NCI-H1092 treated with DMSO at 0.1 percent for 48 hours (cell line): Measurements from ENCODE around the gene NAA35.
"Not testable (repeated sequence)": the region's sequence is repeated elsewhere in the genome, so short reads cannot be mapped to it uniquely, and the experiment has no call there.

Experiments
- DNase-seq: peaks from one replicate; lab custom pipeline; 2025; lab: John Stamatoyannopoulos, UW

Gene NAA35

DNA sequence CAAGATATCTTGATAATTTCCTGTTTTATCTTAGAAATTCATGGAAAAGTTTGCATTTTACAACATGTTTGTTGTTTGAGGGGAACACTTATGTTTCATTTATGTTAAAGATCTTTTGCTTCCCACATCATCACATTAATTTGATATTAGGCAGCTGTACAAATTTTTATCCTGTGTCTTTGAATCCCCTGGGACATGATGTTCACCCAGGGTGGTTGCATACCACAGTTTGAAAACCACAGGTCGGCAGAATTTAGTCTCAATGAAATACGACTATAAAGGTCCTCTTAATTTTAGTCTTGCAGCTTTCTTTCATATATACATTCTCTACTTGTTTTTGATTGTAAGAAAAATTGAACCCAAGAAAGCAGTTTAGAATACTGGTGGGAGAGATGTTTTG lies 3.7 kb downstream of the NAA35 start:
- DNase-seq = no peak

DNA sequence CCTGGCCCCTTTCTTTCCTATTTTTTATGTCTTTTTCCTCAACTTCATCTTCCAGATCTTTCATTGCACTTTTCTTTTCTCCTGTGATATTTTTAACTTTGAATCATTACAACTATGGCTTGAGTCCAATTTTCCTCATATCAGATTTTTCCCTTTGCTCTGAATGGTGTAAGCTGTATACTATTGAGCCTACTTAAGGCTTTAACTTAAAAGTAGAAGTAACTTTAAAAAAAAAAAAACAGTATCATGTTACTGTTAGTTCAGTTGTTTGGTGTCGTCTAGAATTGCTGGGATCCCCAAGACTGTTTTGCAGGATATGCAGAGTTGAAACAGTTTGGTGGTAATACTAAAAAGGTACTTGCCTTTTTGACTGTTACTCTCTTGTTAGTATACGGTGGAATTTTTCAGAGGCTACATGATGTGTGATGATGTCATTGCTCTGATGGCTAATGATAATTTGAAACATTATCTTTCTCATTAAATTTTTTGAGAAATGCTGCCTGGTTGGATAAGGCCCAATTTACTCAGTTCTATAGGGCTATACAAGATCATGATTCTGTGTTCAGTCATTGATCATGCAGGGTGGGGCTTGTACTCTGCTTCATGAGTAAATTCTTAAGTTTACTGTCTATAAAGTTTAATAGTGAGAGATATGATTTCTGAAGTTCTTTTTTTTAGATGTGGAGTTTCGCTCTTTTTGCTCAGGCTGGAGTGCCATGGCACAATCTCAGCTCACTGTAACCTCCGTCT lies 8.8 kb downstream of the NAA35 start:
- no peak for DNase-seq

DNA sequence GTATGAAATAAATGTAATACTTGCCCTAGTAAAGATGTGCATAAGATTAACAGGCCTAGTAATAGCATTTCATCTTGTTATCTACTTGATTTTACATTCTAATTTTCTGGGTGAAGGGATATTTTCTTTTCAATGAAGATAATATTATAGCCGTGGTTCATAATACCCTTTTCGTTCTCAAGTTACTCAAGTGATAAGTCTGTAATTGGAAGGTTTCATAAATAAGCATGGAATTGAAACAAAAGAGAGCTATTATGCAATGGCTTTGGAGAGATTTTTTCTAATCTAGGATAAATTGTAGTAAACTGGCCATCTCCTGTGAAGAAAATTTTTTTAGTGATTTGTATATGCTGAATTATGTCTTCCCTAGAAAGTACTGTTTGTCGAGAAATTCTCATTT lies 19.0 kb downstream of the NAA35 start:
- no peak for DNase-seq

DNA sequence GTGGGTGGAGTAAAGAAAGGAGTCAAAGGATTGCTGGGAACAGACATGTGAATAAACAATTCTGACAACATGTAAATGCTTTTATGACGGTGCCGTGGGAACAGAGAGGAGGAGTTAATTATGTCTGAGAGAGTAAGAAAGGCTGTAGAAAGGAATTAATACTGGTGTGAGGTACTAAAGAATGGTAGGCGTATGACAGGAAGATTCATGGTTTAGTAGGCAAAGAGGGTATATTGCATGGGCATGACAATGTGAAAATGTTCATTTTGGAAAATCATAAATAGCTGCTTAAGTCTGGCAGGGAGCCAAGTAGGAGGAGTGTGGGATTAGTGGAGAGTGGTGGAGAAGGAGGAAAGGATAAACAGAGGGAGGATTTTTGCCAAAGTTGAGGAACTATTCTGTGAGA lies 19.7 kb downstream of the NAA35 start:
- DNase-seq = peak; percentile 18

DNA sequence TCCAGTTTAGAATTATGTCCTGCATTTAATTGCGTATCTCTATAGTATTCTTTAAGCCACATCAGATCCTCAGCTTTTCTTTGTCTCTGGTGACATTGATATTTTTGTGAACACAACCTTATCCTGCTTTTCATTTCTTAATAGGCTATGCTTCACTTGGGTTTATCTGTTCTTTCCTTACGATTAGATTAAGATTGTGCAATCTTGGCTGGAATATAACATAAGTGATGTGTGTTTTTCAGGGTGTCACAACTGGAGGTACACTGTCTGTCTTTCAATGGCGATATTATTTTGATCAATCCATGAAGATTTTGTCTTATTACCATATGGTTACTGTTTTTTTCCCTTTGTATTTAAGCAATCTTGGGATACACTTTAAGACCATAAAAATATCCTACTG lies 23.6 kb downstream of the NAA35 start:
- DNase-seq = no peak

DNA sequence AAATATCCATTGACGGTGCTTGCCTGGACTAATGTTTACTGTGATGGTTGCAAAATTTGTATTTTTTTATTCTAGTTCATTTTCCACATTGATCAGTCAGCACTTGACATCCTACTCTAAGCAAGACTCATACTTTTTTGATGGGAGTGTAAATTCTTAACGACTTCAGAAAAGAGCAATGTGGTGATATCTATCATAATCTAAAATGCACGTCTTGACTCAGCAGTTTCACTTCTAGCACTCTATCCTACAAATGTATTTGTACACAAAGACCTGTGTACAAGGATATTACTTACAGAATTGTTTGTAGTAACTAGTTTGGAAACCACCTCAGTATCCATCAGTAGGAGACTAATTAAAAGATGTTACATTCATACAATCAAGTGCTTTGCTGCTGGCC lies 24.0 kb downstream of the NAA35 start:
- no peak for DNase-seq

DNA sequence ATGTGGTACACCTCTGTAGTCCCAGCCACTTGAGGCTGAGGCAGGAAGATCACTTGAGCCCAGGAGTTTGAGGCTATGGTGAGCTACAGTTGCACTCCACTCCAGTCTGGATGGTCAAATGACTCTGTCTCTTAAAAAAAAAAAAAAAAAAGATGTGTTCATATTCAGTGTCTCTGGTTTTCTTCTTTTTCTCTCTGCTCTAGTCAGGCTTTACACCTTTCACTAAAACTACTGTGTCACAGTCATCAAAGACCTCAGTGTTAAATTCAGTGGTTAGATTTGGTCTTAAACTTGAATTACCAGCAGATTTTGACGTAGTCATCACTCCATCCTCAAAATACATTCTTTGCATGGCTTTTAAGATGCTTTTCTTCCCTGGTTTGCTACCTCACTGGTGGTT lies 28.8 kb downstream of the NAA35 start:
- no peak for DNase-seq

DNA sequence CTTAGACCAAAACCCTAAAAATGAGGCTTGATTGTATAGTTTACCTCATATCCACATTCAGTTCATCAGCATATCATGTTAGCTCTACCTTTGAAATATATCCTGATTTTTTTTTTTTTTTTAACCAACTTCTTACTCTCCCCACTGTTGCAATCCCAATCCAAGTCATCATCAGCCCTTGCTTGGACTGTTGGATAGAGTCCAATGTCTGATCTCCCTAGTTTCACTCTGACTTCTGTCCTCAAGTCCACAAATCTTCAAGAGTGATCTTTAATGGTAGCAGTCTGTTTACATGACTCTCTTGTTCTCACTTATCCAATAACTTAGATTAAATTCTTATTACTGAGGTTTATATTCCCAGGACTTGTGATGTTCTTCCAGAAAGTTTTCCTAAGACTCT lies 30.8 kb downstream of the NAA35 start:
- DNase-seq = no peak

DNA sequence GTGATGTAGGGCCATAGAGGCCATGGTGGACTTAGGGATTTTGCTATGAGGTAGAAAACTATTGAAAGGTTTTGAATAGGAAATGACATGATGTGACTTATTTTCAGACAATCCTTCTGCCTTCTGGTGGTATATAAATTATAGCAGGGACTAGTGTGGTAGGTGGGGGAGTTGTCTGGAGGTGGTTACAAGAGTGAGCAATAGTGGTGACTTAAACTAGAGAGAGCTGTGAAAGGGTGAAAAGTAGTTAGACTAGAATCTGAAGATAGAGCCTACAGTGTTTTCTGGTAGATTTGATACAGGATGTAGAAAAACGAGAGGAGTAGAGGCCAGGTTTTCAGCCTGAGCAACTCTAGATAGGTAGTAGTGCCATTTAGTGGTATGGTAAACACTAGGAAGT lies 32.3 kb downstream of the NAA35 start:
- no peak for DNase-seq

DNA sequence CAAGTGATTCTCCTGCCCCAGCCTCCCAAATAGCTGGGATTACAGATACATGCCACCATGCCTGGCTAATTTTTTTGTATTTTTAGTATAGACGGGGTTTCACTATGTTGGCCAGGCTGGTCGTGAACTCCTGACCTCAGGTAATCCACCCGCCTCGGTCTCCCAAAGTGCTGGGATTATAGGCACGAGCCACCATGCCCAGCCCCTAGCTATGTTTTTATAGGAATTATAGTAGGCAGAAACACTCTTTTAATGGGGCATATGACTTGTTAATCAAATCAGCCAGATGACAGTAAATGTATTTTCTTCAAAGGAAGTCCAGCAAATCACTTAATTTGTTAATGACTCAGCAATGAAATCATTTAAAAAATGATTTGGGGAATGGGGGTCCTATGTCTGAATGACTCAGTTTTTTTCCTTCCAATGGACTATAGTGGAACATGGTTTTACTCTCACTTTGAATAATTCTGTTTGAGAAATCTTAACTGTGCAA lies 33.2 kb downstream of the NAA35 start:
- not testable (repeated sequence) for DNase-seq

DNA sequence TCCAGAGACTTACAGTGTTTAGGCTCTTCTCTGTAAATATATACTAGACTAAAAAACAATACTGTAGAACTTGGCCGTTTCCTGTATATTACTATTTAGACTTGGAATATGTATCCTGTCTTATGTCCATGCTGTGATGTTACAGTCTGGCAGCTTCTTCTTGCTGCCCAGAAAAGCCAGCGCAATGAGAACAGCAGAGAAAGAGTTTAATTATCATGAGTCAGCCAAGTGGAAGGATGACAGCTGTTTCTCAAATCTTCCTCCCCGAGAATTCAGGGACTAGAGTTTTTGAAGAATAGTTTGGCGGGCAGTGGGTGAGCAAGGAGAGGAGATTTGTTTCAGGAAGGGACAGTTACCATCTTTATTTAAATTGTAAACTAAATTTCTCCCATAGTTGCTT lies 37.5 kb downstream of the NAA35 start:
- DNase-seq = no peak

DNA sequence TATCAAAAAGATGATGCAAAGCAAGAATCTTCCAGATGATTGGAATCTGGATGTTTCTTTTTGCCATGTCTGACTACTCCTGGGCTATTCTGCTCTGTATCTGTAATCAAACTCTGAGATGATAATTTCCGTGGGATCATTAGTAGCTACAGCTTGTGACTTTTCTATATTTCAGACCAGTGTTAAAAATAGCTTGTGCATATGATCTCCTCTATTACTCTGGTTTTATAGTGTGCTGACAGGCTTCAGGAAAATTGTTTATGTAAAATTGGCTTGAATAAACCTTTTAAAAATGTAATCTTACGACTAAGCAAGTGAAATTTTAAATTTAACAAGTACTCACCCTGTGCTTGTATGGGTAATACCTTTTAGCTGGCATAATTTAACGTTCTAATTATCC lies 40.4 kb downstream of the NAA35 start:
- DNase-seq = no peak

DNA sequence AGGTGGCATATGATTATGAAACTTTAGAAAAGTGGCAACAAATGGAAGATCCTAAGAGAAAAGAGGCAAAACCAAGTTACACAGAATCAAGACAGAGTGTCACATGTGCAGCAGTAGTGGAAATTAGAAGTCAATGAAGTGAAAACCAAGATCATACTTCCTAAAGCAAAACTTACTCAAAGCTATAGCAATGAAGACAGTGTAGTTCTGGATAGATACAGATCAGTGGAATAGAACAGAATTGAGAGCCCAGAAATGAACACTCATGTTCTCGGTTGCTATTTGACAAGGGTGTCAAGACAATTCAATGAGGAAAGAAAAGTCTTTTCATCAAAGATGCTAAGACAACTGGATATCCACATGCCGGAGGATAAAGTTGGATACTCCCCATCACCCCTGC lies 43.5 kb downstream of the NAA35 start:
- DNase-seq = no peak

DNA sequence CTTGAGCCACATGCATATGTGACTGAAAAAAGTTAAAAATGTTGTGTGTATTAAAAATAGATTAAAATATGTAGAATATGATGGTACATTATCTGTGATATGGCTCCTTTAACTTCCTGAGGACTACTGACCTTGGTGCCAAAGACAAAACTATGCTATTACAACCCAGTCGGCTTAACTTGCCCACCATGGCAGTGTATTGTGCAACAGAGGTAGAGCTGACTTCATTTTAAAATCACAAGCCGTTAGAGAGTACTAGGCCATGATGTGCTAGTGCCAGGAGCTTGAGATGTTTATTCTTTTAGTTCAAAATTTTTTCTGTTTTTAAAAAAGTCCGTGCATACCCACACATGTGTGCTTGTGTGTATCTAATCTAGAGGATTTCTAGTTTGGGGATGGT lies 46.3 kb downstream of the NAA35 start:
- no peak for DNase-seq

DNA sequence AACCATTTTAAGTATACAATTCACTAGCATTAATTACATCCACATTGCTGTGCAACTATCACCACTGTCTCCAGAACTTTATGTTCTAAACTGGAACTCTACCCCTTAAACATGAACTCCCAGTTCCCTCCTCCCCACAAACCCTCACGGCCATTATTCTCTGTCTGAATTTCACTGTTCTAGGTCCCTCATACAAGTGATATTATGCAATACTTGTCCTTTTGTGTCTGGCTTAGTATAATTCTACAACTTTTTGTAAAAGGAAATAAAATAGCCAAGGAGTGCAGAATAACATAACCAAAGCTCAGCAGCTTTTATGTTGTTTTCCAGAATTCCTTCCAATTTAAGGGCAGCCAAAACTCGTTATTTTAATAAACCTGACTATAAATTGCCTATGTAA lies 53.2 kb downstream of the NAA35 start:
- DNase-seq = no peak

DNA sequence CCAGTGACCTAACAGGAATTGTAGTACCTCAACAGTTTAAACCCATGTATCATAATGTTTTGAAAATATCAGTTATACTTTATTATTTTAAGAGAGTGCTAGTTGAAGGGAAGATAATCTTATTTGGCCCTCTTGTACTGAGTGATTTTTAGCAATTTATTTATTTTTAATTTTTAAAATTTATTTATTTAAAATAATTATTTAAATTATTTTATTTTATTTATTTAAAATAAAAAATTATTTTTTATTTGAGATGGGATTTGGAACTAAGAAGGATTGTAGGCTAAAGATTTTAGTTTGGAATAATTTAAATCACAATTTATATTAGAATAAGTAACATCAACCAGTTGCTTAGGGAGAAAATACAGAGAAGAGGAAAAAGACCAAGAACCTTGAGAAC lies 54.2 kb downstream of the NAA35 start:
- no peak for DNase-seq

DNA sequence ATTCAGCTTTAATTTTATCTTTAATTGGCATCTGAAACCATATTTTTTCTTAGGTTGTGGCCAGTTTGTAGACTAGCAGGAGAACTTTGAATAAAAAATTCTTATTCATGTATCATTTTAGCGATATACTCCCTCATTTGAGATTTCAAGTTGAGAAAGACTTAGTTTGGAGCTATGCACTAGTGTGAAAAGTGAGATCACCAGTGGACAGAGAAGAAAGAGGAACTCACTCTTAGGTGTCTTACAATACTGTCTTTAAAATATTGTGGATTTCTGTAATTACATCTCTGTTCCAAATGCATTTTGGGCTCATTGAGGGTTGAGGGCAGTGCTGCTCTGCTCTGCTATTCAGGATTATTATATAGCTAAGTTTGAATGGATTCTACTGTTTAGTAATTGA lies 54.7 kb downstream of the NAA35 start:
- no peak for DNase-seq

DNA sequence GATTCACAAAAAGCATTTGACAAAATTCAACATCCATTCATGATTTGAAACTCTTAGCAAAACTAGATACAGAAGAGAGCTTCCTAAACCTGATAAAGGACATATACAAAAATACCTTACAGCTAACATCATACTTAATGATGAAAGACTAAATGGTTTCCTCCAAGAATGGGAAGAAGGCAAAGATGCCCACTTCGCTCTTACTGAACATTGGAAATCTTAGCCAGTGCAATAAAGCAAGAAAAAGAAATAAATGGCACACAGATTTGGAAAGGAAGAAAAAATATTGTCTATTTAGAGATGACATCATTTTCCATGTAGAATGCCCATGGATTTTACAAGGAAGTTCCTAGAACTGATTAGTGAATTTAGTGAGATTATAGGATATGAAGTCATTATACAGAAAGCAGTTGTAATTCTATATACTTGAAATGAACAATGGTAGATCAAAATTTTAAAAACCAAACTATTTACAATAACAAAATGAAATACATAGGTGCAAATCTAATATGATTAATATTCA lies 64.4 kb downstream of the NAA35 start:
- DNase-seq = no peak

DNA sequence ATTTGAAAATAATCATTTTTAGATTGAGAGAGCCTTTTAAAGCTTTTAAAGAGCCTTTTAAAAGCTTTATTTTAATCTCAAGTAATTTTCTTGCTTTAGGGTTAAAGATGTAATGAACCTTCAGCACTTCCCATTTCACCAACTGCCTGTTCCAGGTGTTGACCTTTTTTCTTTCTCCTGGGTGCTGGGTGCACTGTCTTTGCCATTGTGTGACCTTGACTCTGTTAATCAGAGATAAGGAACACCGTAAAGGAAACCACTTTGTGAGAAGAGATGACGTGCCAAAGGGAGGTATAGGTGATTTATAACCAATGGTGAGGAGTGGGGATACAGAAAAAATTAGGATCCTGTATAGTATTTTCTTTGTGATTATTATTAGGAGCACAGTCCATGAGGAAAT lies 68.2 kb downstream of the NAA35 start:
- DNase-seq = no peak

DNA sequence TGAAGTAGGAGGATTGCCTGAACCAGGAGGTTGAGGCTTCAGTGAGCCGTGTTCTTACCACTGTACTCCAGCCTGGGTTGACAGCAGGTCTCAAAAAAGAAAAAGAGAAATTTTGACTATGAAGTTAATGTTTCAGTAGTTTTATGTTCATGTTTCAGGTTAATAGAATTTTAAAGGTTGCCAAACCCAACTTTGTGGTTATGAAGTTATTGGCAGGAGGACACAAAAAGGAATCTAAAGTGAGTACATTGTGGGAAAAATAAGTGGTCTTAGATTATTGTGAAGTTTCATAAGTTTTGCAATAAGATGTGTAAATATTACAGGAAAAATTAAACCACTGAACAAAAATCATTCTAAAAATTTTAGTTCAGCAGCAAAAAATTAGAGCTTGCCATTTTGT lies 79.8 kb downstream of the NAA35 start:
- no peak for DNase-seq

DNA sequence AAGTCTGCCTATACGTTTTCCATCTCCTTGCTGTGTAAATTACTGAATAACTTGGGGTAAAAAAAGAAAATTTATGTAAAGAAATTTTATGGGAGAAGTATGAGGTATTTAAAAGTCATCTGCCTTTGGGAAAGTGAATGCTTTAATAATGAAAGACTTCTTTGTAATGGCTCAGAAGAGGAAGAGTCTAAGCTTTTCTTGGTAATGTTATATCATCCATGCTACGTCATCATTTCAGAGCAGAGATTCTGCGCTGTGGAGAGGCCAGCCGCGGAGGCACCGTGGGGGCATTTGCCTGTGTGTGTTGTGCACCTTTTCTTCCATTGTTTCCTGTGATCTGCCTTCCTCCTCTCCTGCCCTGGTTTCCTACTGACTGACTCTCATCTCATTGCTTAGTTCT lies 80.2 kb downstream of the NAA35 start:
- no peak for DNase-seq

DNA sequence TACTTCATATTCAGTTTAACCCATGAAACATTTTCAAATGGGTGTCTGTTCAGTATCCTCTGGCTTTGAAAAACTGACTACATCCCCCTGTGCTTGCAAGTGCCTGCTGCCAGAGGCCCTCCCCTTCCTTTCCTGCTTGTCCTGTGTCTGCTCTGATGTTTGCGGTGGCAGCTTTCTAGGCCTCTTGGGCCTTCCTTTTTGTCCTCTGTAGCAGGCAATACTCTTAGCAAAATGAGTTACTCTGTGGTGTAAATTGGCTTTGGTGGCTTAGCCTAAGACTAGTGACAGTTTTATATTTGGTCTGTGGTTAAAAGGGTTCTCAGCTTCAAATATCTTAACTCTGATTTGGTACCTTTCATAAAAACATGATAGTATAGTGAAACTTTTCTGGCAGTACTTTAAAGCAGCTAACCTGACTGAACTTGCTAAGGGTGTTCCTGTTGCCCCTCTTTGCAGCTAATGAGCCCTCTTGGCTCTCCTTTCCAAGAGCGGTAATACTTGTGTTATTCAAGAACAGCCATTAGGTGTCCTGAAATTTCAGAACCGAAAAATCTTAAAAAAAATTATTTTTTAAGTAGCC lies 81.8 kb downstream of the NAA35 start:
- no peak for DNase-seq

DNA sequence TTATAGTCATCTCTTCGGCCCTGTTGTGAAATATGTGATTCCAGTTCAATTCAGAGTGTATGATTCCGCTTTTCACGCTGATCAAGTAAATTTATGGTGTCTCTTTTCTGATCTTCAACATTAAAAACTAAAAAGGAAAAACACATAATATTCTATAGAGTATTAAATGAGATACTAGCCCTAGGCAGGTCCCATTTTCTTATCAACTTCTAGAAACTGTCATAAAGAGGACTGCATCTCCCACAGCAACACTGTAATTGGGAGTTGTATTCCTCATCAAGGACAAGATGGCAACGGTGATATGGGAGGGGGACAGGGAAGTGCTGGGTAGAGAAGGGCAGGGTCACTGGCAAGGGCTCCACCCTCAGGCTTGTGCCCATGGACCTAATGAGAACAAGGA lies 86.8 kb downstream of the NAA35 start:
- no peak for DNase-seq
